ENCODE results near the gene OR51B4.

OR51B4 gene

GRCh38 chr11:5282628-5283027, 19.1 kb downstream of the OR51B4 start:
- Histone ChIP-seq H3K4me1 (ENCODE audit: insufficient read depth, low read length) (no peaks in the 10 kb centered on the region), H3K27me3 (ENCODE audit: control insufficient read depth in 1 of 2, insufficient read depth in 2 of 2, low read length in 2 of 2) (no peaks in the 10 kb centered on the region), H3K9ac (ENCODE audit: low read length) (no peak overlapping the region), H3K27ac (ENCODE audit: low read depth, low read length) (no peak overlapping the region), H3K4me3 (ENCODE audit: low read depth in 1 of 2, low read length in 2 of 2) (no peak overlapping the region), H3K9me3 (ENCODE audit: low read length) (no peaks in the 10 kb centered on the region), H3K36me3 (ENCODE audit: insufficient read depth, low read length) (no peaks in the 10 kb centered on the region)

GRCh38 chr11:5281596-5281995, 20.1 kb downstream of the OR51B4 start:
- no peak overlapping the region for H3K9ac ChIP-seq (ENCODE audit: low read length)
- H3K27me3 ChIP-seq (ENCODE audit: control insufficient read depth in 1 of 2, insufficient read depth in 2 of 2, low read length in 2 of 2): no peaks in the 10 kb centered on the region

GRCh38 chr11:5280582-5281102, 21.1 kb downstream of the OR51B4 start:
- Histone ChIP-seq H3K27ac (ENCODE audit: low read depth, low read length) (no peak overlapping the region), H3K9me3 (ENCODE audit: low read length) (no peaks in the 10 kb centered on the region), H3K27me3 (ENCODE audit: control insufficient read depth in 1 of 2, insufficient read depth in 2 of 2, low read length in 2 of 2) (no peaks in the 10 kb centered on the region), H3K4me3 (ENCODE audit: low read depth in 1 of 2, low read length in 2 of 2) (no peak overlapping the region), H3K4me1 (ENCODE audit: insufficient read depth, low read length) (no peaks in the 10 kb centered on the region), H3K9ac (ENCODE audit: low read length) (no peak overlapping the region), H3K36me3 (ENCODE audit: insufficient read depth, low read length) (no peaks in the 10 kb centered on the region)

More at GRCh38 chr11:5281596-5281995, 20.1 kb downstream of the OR51B4 start:
- no peak overlapping the region for H3K4me3 ChIP-seq (ENCODE audit: low read depth in 1 of 2, low read length in 2 of 2)
- no peak overlapping the region for H3K27ac ChIP-seq (ENCODE audit: low read depth, low read length)
- no peaks in the 10 kb centered on the region for H3K4me1 ChIP-seq (ENCODE audit: insufficient read depth, low read length)
- H3K36me3 ChIP-seq (ENCODE audit: insufficient read depth, low read length): no peaks in the 10 kb centered on the region
- H3K9me3 ChIP-seq (ENCODE audit: low read length): no peaks in the 10 kb centered on the region

- Histone ChIP-seq H3K36me3 (ENCODE audit: insufficient read depth, low read length) (no peaks in the 10 kb centered on the region), H3K27ac (ENCODE audit: low read depth, low read length) (no peak overlapping the region), H3K9me3 (ENCODE audit: low read length) (no peaks in the 10 kb centered on the region), H3K27me3 (ENCODE audit: control insufficient read depth in 1 of 2, insufficient read depth in 2 of 2, low read length in 2 of 2) (no peaks in the 10 kb centered on the region), H3K4me3 (ENCODE audit: low read depth in 1 of 2, low read length in 2 of 2) (no peak overlapping the region), H3K4me1 (ENCODE audit: insufficient read depth, low read length) (no peaks in the 10 kb centered on the region), H3K9ac (ENCODE audit: low read length) (no peak overlapping the region)
Measured at GRCh38 chr11:5279471-5280090, 22.2 kb downstream of the OR51B4 start.

- Histone ChIP-seq H3K27me3 (ENCODE audit: control insufficient read depth in 1 of 2, insufficient read depth in 2 of 2, low read length in 2 of 2) (no peaks in the 10 kb centered on the region), H3K9ac (ENCODE audit: low read length) (no peak overlapping the region), H3K27ac (ENCODE audit: low read depth, low read length) (no peak overlapping the region), H3K36me3 (ENCODE audit: insufficient read depth, low read length) (no peaks in the 10 kb centered on the region), H3K9me3 (ENCODE audit: low read length) (no peaks in the 10 kb centered on the region), H3K4me3 (ENCODE audit: low read depth in 1 of 2, low read length in 2 of 2) (no peak overlapping the region), H3K4me1 (ENCODE audit: insufficient read depth, low read length) (no peaks in the 10 kb centered on the region)
Measured at GRCh38 chr11:5277807-5278382, 23.9 kb downstream of the OR51B4 start.

GRCh38 chr11:5276697-5277096, 25.0 kb downstream of the OR51B4 start:
- Histone ChIP-seq H3K27me3 (ENCODE audit: control insufficient read depth in 1 of 2, insufficient read depth in 2 of 2, low read length in 2 of 2) (no peaks in the 10 kb centered on the region), H3K9me3 (ENCODE audit: low read length) (no peaks in the 10 kb centered on the region), H3K36me3 (ENCODE audit: insufficient read depth, low read length) (no peaks in the 10 kb centered on the region), H3K9ac (ENCODE audit: low read length) (no peak overlapping the region), H3K27ac (ENCODE audit: low read depth, low read length) (no peak overlapping the region), H3K4me1 (ENCODE audit: insufficient read depth, low read length) (no peaks in the 10 kb centered on the region), H3K4me3 (ENCODE audit: low read depth in 1 of 2, low read length in 2 of 2) (no peak overlapping the region)

GRCh38 chr11:5275369-5276110, 26.2 kb downstream of the OR51B4 start:
- Histone ChIP-seq H3K4me3 (ENCODE audit: low read depth in 1 of 2, low read length in 2 of 2) (no peak overlapping the region), H3K4me1 (ENCODE audit: insufficient read depth, low read length) (no peaks in the 10 kb centered on the region), H3K36me3 (ENCODE audit: insufficient read depth, low read length) (no peaks in the 10 kb centered on the region), H3K27ac (ENCODE audit: low read depth, low read length) (no peak overlapping the region), H3K27me3 (ENCODE audit: control insufficient read depth in 1 of 2, insufficient read depth in 2 of 2, low read length in 2 of 2) (no peaks in the 10 kb centered on the region), H3K9ac (ENCODE audit: low read length) (no peak overlapping the region), H3K9me3 (ENCODE audit: low read length) (no peaks in the 10 kb centered on the region)

- Histone ChIP-seq H3K27ac (ENCODE audit: low read depth, low read length) (no peak overlapping the region), H3K4me3 (ENCODE audit: low read depth in 1 of 2, low read length in 2 of 2) (no peak overlapping the region), H3K9ac (ENCODE audit: low read length) (no peak overlapping the region), H3K4me1 (ENCODE audit: insufficient read depth, low read length) (no peaks in the 10 kb centered on the region), H3K9me3 (ENCODE audit: low read length) (no peaks in the 10 kb centered on the region), H3K27me3 (ENCODE audit: control insufficient read depth in 1 of 2, insufficient read depth in 2 of 2, low read length in 2 of 2) (no peaks in the 10 kb centered on the region), H3K36me3 (ENCODE audit: insufficient read depth, low read length) (no peaks in the 10 kb centered on the region)
Measured at GRCh38 chr11:5274395-5274794, 27.4 kb downstream of the OR51B4 start.

GRCh38 chr11:5272395-5273017, 29.2 kb downstream of the OR51B4 start:
- Histone ChIP-seq H3K36me3 (ENCODE audit: insufficient read depth, low read length) (no peaks in the 10 kb centered on the region), H3K4me1 (ENCODE audit: insufficient read depth, low read length) (no peaks in the 10 kb centered on the region), H3K27ac (ENCODE audit: low read depth, low read length) (no peak overlapping the region), H3K27me3 (ENCODE audit: control insufficient read depth in 1 of 2, insufficient read depth in 2 of 2, low read length in 2 of 2) (no peaks in the 10 kb centered on the region), H3K9ac (ENCODE audit: low read length) (no peak overlapping the region), H3K9me3 (ENCODE audit: low read length) (no peaks in the 10 kb centered on the region), H3K4me3 (ENCODE audit: low read depth in 1 of 2, low read length in 2 of 2) (no peak overlapping the region)

GRCh38 chr11:5269715-5270147, 32.0 kb downstream of the OR51B4 start, which contains the start of gene HBE1:
Gene HBE1 (minus strand): TSS chr11:5269945. CDS start chr11:5269890, 55 bp downstream.
- no peaks in the 10 kb centered on the region for H3K27me3 ChIP-seq (ENCODE audit: control insufficient read depth in 1 of 2, insufficient read depth in 2 of 2, low read length in 2 of 2)
- H3K27ac ChIP-seq (ENCODE audit: low read depth, low read length): no peak within 1 kb of the TSS
- H3K36me3 ChIP-seq (ENCODE audit: insufficient read depth, low read length): no peaks in the 10 kb centered on the region
- no peaks in the 10 kb centered on the region for H3K9me3 ChIP-seq (ENCODE audit: low read length)
- no peaks in the 10 kb centered on the region for H3K4me1 ChIP-seq (ENCODE audit: insufficient read depth, low read length)
- H3K4me3 ChIP-seq (ENCODE audit: low read depth in 1 of 2, low read length in 2 of 2): no peak within 1 kb of the TSS
- H3K9ac ChIP-seq (ENCODE audit: low read length): no peak within 1 kb of the TSS

- no peak overlapping the region for H3K27ac ChIP-seq (ENCODE audit: low read depth, low read length)
- no peaks in the 10 kb centered on the region for H3K4me1 ChIP-seq (ENCODE audit: insufficient read depth, low read length)
- no peak overlapping the region for H3K9ac ChIP-seq (ENCODE audit: low read length)
- no peak overlapping the region for H3K4me3 ChIP-seq (ENCODE audit: low read depth in 1 of 2, low read length in 2 of 2)
- H3K36me3 ChIP-seq (ENCODE audit: insufficient read depth, low read length): no peaks in the 10 kb centered on the region
- H3K27me3 ChIP-seq (ENCODE audit: control insufficient read depth in 1 of 2, insufficient read depth in 2 of 2, low read length in 2 of 2): no peaks in the 10 kb centered on the region
- H3K9me3 ChIP-seq (ENCODE audit: low read length): no peaks in the 10 kb centered on the region
Measured at GRCh38 chr11:5267033-5267563, 34.6 kb downstream of the OR51B4 start.
